GM21619 (cell line): Measurements from ENCODE around the gene GALNTL6.

ENCODE experiments used
- ATAC-seq: cut with Tn5 transposase; IDR thresholded peaks from one replicate; pipeline ENCODE4 v1.9.1; 2021; ENCODE audit not compliant: unreplicated experiment

The GALNTL6 gene

DNA sequence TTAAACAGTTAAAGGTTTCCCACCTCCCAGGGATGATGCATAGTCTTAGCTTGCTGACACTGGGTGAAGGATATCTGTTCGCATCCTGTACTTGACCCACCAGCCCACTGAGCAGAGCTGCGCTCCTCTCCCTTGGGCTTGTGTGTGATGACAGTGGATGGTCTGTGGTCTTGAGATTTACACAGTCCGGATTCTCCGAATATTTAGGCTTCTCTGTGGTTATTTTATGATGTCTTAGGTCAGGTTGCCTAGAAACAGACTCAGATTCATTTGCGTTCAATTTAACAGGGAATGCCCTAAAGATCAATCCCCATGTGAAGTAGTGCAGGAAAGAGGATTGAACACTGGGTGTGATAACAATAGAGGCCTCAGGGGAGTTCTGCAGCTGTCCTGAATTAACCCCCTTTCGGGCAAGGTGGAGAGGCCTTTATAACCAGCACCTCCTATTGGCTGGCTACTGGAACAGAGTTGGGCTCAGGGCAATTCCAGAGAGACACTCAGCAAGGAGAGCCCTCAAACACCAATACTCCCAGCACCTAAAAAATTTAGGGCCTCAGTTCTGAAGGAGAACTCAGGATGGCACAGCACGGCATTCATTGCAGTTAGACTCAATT, 702.2 kb downstream of the GALNTL6 start:
- ATAC-seq: no peak

DNA sequence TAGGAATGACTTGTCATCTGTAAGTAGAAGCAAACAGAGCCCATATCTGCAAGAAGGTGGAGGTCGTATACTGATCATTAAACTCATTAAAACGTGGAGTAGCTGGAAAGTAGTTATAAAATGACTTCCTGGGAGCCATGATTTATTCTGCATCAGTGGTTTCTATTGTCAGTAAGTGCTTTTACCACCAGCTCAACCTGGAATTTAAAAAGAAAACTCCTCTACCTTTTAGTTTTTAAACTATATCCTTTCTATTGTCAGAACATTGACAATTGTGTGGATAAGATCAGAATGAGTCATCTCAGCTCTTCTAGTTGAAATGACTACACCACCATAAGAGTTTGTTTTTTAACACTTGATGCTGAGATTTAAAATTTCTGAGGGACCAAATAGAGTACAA, 704.2 kb downstream of the GALNTL6 start:
- no peak for ATAC-seq

- ATAC-seq: no peak
Measured at GRCh38 chr4:172521248-172521647, 708.0 kb downstream of the GALNTL6 start.

- ATAC-seq: no peak
Measured at GRCh38 chr4:172521680-172522079, 708.5 kb downstream of the GALNTL6 start.

DNA sequence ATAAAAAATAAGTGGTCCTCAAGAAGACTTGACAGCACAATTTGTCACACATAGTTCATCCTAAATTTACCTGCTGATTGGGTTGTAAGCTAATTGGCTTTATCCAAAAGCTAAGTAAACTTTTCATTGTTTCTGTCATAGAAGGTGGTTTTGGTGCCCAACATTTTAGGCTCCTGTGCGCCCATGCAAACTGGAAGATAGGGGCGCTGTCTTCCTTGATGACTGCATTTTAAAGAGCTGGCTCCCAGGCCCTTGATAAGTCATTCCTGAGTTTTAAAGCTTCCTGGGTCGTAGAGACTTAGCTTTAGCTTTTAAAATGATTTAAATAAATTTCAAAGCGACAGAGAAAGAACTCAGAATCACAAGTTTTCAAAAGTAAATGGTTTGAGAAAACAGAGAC, 730.0 kb downstream of the GALNTL6 start:
- no peak for ATAC-seq

DNA sequence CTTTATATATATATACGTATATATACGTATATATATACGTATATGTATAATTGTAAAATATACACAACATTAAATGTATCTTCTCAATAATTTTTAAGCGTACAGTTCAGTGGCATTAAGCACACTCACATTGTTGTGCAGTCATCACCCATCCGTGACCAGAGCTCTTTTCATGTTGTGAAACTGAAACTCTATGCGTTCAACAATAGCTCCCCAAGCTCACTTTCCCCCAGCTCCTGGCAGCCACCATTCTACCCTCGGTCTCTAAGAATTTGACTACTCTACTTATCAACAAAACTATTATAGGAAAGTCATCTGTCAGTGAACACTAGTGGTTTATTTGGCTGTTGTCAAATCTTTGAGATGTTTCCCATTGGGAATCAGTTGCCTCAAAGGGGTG, 733.6 kb downstream of the GALNTL6 start:
- ATAC-seq: no peak

DNA sequence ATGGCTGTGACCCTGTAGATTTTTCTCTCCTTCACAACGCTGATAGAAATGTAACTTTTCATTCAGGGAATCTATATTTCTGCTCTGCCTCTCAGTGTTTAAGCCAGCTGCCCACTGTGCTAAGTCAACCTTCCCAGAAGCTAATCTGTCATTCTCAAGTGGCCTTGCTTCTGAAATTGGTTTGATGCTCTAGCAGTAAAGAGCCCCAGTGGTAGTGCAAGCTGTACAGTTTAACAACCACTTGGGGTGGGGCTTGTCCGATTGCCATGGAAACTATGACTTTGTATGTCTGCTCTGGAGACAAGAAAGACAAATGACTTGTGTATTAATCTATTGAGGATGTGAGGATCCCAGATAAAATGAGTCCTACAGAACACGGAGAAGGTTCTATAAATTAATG, 734.5 kb downstream of the GALNTL6 start:
- ATAC-seq: no peak

DNA sequence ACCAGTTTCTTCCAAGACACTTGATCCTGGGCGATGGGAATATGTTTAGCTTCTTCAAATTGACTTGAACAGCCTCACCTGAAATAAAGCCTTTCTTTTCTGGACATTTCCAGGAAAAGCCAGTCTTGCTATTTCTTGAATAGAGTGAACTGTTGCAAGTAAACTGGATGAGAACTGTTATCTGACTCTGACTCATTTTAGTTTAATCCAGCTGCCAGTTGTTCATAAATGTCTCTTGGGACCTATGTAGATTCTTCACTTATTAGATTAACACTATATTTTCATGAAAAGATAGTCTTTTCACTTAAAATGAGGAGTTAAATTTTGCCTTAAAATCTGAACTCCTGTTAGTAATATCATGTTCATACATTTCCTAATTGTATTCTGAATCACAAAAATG, 740.0 kb downstream of the GALNTL6 start:
- no peak for ATAC-seq

- no peak for ATAC-seq
Measured at GRCh38 chr4:172554588-172554987, 741.4 kb downstream of the GALNTL6 start.

- no peak for ATAC-seq
Measured at GRCh38 chr4:172555725-172556124, 742.5 kb downstream of the GALNTL6 start.

DNA sequence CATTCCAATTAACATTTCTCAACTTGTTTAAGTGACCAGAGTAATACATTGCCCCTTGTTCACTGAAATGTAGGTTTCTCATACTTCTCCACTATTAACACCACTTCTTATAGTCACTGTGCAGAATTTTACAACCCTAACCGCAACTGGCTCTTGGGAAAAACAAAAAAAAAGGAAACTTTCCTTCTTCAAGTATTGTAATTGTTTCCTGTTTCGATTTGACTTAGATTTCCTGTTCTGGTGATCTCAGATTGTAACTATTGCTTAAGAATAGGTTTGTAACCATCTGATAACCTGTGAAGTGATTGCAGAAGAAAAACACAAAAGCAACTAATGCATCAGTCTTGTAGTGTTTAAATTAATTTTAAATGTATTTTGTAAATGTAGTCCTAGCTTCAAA, 760.7 kb downstream of the GALNTL6 start:
- no peak for ATAC-seq

GRCh38 chr4:172578712-172579111, 765.5 kb downstream of the GALNTL6 start:
- no peak for ATAC-seq

GRCh38 chr4:172584816-172585215, 771.6 kb downstream of the GALNTL6 start:
- no peak for ATAC-seq

GRCh38 chr4:172596206-172596605, 783.0 kb downstream of the GALNTL6 start:
- no peak for ATAC-seq

DNA sequence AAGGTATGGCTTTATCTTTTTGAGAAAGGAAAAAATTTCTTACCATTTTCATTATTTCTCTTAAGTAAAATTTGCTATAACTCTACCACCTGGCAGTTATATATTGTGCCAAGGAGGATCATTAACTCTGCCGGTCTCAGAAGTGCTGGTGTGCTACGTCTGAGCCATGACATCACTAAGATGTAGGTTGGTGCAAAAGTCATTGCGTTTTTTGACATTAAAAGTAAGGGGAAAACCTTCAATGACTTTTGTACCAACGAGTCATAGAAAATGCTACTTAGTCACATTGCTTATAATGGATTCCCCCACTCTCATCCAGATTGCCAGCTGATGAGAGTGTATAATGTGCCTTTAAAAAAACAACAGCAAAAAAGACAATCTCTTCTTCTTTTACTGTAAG, 786.4 kb downstream of the GALNTL6 start:
- ATAC-seq: no peak

- no peak for ATAC-seq
Measured at GRCh38 chr4:172601195-172601594, 788.0 kb downstream of the GALNTL6 start.

DNA sequence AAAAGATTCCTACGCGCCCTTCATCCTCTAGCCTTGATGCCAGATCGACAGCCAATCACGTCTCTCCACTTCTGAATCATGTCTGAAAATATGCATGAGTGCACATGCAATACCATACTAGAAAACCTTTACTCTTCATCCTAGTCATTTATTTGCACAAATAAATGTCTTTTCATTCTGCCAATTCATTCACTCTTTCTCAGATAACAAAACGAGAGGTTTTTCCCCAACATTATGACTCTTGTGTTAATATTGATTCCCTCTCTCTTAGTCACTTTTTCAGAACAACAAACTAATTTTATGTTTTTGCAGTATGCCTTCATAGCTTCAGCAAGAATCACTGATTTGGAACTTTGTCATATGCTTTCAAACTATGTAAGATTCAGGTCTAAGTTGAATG, 806.0 kb downstream of the GALNTL6 start:
- no peak for ATAC-seq

DNA sequence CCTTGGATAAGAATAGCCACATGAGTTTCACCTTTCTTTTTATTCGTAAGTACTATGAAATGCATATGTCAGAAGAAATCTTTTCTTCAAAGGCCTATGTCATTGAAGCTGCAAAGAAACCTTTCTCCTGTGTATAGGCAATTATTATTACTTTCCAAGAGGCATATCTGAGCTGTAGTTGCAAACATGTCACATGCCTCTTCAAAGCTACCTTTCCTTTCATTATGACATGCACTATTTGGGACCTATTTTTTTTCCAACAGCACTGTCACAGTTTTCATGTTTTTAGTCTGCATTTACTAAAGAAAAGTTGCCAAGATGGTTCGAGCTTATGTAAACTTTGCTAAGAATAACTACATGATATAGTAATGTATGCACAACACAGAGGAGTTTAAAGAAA, 806.6 kb downstream of the GALNTL6 start:
- no peak for ATAC-seq

DNA sequence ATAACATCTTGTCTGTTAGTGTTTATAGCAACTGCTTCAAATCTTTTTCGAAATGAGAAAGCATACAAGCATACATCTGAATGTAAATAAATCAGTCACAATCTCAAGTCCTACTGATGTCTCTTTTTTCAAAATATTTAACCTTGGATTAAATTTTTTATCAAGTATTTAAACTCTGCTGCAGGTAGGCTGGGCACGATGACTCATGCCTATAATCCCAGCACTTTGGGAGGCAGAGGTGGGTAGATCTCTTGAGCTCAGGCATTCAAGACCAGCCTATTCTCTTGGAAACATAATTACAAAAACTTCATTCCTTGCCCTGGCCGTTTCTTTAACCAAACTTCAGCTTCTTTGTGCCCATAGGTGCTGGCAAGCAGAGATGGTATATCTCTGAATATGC, 815.1 kb downstream of the GALNTL6 start:
- no peak for ATAC-seq

DNA sequence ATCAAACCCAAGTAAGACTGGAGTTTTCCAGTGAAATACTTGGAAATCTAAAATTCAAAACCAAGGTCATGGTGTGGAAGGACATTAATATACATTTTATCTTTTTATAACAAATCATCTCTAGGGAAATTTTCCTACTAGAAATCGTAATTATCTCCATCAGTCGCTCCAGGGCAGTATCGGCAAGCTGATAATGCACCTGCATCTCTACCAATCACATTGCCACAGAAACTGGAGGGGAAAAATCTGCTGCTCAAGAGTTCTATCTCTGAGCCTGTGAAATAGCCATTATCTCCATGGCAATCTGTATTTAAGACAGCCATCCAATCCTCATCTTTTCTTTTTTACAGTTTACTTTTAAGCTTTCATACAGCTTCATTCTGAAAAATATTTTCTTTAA, 817.1 kb downstream of the GALNTL6 start:
- no peak for ATAC-seq

- no peak for ATAC-seq
Measured at GRCh38 chr4:172631832-172632231, 818.6 kb downstream of the GALNTL6 start.

DNA sequence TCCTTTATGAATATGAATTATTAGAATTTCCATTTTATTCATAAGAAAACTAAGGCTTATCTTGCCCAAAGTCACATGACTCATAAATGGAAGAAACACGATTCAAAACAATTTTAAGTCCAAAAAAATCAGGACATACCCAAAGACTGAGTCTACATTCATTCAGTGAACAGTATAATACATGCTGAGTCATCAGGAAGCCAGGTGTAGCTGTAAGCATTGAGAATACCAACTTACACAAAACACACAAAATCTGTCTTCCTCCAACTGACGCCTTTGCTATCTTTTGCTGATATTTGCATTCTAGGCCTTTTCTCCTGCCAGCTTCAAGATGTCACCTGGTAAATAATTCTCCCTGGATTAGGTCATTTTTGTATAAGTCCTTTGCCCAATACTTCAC, 835.3 kb downstream of the GALNTL6 start:
- no peak for ATAC-seq

- no peak for ATAC-seq
Measured at GRCh38 chr4:172649143-172649542, 835.9 kb downstream of the GALNTL6 start.
